DOHH2 (cell line): ENCODE data around the gene SUCO.

Source experiments
- CTCF ChIP-seq: fragments of 200-600 bp; sonication (generic); IDR thresholded peaks from one replicate; pipeline ENCODE4 v1.5.1; 2014; ENCODE audit warnings: antibody characterized with exemption, mild to moderate bottlenecking, low read depth, low read length; ENCODE audit not compliant: poor library complexity, severe bottlenecking
- EZH2phosphoT487 ChIP-seq: fragments of 200-600 bp; sonication (generic); IDR thresholded peaks from 2 replicates; pipeline ENCODE4 v1.6.1; 2017; ENCODE audit warnings: borderline replicate concordance, mild to moderate bottlenecking, antibody characterized with exemption, low read length, moderate library complexity, mixed read lengths

GRCh38 chr1:172622541-172622940, 89.6 kb downstream of the SUCO start:
- no peak for TF ChIP-seq CTCF
- TF ChIP-seq EZH2phosphoT487 = no peak
